HG03097 (cell line): ENCODE measurements around the gene MDM2.
"Not testable (repeated sequence)": the region's sequence is repeated elsewhere in the genome, so short reads cannot be mapped to it uniquely, and the experiment has no call there.

Experiments
- ATAC-seq: cut with Tn5 transposase; IDR thresholded peaks from one replicate; pipeline ENCODE4 v1.9.1; 2021; ENCODE audit not compliant: unreplicated experiment, low FRiP score

Gene MDM2

GRCh38 chr12:68785358-68785757 lies 22.6 kb upstream of the MDM2 start:
- ATAC-seq = no peak

- no peak for ATAC-seq
These were observed 22.2 kb upstream of the MDM2 start for GRCh38 chr12:68785823-68786222.

DNA sequence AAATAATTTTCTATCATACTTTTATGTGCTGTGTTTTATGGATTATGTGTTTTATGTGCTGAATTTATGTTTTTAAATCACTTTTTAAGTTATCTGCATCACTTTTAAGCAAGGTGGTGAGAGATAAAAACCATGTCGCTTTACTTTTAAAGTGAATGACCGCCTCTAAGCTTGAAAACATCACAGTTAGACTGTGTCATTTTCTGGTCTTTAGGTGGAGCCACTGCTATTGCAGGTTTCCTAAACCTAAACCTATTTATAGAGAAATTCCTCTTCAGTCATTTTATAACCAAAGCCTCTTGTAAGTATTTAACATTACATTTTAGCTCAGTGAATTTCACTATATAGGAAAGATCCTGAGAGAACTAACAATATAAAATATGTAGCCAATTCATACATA lies 21.0 kb upstream of the MDM2 start:
- ATAC-seq = no peak

GRCh38 chr12:68788554-68789143 lies 19.3 kb upstream of the MDM2 start:
- ATAC-seq = no peak

DNA sequence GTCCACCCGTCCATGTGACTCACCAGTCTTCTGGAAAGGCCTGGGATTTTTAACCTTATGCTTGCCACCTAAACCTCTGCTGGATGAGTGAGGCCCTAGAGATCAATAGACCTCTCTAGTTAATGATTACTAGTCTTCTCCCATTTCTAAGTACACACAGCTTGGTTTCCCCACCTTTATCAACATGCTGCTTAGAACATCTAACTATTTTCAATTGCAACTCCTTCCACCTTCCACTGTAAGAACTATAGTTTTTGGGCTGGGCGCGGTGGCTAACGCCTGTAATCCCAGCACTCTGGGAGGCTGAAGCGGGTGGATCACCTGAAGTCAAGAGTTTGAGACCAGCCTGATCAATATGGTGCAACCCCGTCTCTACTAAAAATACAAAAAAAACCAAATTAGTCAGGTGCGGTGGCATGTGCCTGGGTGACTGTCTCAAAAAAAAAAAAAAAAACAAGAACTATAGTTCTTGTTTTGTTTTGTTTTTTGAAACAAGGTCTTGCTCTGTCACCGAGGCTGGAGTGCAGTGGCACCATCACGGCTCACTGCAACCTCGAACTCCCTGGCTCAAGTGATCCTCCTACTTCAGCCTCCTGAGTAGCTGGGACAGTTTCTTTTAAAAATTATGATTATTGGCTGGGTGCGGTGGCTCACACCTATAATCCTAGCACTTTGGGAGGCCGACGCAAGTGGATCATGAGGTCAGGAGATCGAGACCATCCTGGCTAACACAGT lies 18.7 kb upstream of the MDM2 start:
- no peak for ATAC-seq

- no peak for ATAC-seq
These were observed 17.7 kb upstream of the MDM2 start for GRCh38 chr12:68790081-68790951.

DNA sequence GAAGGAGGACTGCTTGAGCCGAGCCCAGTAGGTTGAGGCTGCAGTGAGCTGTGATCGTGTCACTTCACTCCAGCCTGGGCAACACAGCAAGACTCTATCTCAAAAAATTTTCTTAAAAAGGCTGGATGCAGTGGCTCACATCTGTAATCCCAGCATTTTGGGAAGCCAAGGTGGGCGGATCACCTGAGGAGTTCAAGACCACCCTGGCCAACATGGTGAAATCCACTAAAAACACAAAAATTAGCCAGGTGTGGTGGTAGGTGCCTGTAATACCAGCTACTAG lies 17.1 kb upstream of the MDM2 start:
- no peak for ATAC-seq

DNA sequence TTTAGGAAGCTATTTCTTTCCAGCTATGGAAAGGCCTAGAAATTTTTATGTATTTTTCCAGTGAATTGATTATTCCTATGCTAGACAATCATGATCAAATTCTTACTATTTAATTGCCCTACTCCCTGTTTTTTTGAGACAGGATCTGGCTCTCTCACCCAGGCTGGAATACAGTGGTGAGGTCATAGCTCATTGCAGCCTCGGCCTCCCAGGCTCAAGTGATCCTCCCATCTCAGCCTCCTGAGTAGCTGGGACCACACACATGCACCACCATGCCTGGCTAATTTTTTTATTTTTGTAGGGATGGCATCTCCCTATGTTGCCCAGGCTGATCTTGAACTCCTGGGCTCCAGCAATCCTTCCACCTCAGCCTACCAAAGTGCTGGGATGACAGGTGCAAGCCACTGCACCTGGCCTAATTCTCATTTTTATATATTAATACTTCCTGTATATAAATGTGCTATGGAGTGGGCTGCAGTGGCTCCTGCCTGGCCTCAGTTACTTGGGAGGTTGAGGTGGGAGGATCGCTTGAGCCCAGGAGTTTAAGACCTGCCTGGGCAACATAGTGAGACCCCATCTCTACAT lies 16.0 kb upstream of the MDM2 start:
- no peak for ATAC-seq

DNA sequence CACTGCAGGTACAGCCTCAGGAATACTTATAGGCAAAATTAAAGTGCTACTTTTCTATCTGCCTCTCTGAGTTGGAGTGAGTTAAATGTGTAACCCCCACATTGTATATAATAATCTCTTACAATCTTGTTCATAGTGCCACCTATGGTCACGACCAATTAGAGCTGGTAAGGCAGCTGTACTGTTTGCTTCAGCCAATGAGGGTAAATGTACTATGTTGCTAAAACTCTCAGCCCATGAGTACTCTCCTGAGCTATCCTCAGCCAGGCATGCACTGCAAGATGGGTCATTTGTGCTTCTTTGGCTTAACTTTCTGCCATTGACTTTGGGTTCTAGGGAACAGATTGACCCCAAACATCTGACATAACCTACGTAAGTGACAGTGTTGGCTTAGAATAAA lies 15.0 kb upstream of the MDM2 start:
- ATAC-seq = no peak

DNA sequence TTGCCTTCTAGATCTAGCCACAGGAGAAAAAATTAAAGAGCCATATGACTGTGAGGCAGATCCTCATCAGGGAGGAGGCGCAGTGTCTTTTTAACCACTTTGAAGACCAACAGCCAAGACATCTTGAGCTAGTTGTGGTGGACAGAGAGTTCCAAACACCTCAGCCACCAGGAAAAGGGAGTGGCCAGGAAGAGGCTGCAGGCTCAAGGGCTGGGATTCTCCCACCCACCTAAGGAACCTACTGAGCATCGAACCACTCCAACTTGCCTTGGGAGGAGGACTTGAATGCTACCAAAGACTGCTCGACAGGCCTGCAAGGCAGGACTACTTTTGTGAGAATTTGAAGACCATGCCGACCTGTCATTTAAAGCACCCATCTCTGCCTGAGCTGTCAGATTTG lies 14.5 kb upstream of the MDM2 start:
- no peak for ATAC-seq

GRCh38 chr12:68793975-68794652 lies 13.9 kb upstream of the MDM2 start:
- ATAC-seq = no peak

GRCh38 chr12:68794653-68795251 lies 13.2 kb upstream of the MDM2 start:
- ATAC-seq = no peak

DNA sequence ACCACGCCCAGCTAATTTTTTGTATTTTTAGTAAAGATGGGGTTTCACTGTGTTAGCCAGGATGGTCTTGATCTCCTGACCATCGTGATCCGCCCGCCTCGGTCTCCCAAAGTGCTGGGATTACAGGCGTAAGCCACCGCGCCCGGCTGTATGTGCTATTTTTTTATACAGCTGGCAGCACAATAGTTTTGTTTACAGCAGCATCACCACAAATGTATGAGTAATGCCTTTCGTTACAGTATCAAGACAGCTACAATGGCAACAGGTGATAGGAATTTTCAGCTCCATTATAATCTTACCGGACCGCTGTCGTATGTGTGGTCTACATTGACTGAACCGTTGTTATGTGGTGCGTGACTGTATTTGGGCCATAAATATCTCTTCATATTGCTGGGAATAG lies 11.6 kb upstream of the MDM2 start:
- no peak for ATAC-seq

- ATAC-seq = no peak
These were observed 9.1 kb upstream of the MDM2 start for GRCh38 chr12:68798882-68799234.

GRCh38 chr12:68800294-68800693 lies 7.7 kb upstream of the MDM2 start:
- ATAC-seq = no peak

DNA sequence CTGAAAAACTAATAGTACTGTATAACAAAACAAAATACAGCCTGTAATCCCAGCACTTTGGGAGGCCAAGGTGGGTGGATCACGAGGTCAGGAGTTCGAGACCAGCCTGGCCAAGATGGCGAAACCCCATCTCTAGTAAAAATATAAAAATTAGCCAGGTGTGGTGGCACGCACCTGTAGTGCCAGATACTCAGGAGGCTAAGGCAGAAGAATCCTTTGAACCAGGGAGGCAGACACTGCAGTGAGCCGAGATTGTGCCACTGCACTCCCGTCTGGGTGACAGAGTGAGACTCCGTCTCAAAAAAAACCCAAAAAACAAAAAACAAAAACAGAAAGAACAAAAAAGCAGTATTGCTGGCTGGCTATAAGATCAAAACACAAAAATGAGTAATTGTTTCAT lies 6.9 kb upstream of the MDM2 start:
- ATAC-seq = not testable (repeated sequence)

- ATAC-seq = not testable (repeated sequence)
These were observed 5.6 kb upstream of the MDM2 start for GRCh38 chr12:68802372-68802745.

DNA sequence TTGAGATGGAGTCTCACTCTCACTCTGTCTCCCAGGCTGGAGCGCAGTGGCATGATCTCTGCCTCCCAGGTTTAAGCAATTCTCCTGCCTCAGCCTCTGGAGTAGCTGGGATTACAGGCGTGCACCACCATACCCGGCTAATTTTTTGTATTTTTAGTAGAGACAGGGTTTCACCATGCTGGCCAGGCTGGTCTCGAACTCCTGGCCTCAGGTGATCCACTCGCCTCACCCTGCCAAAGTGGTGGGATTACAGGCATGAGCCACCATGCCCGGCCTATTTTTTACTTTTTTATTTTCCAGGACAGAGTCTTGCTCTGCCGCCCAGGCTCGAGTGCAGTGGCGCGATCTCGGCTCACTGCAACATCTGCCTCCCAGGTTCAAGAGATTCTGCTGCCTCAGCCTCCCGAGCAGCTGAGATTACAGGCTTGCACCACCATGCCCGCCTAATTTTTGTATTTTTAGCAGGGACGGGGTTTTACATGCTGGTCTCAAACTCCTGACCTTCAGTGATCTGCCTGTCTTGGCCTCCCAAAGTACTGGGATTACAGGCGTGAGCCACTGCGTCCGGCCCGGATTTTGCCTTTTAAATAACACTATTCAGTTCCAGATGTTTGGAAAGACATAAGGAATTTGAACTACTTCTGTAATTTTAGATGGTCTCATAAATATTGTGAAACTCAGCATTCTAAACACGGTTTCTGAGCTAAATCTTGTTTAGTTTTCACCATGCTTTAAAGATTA lies 4.9 kb upstream of the MDM2 start:
- ATAC-seq = not testable (repeated sequence)

GRCh38 chr12:68803948-68804656 lies 3.9 kb upstream of the MDM2 start:
- ATAC-seq = no peak
